NCI-H1105 treated with DMSO at 0.1 percent for 48 hours (cell line): Measurements from ENCODE around the gene TSHZ2.
A peak's percentile ranks its signal among the peaks of the same experiment; 100 is the strongest.

ENCODE experiments used
- DNase-seq: peaks from one replicate; lab custom pipeline; 2025; lab: John Stamatoyannopoulos, UW

TSHZ2 gene, protein sequence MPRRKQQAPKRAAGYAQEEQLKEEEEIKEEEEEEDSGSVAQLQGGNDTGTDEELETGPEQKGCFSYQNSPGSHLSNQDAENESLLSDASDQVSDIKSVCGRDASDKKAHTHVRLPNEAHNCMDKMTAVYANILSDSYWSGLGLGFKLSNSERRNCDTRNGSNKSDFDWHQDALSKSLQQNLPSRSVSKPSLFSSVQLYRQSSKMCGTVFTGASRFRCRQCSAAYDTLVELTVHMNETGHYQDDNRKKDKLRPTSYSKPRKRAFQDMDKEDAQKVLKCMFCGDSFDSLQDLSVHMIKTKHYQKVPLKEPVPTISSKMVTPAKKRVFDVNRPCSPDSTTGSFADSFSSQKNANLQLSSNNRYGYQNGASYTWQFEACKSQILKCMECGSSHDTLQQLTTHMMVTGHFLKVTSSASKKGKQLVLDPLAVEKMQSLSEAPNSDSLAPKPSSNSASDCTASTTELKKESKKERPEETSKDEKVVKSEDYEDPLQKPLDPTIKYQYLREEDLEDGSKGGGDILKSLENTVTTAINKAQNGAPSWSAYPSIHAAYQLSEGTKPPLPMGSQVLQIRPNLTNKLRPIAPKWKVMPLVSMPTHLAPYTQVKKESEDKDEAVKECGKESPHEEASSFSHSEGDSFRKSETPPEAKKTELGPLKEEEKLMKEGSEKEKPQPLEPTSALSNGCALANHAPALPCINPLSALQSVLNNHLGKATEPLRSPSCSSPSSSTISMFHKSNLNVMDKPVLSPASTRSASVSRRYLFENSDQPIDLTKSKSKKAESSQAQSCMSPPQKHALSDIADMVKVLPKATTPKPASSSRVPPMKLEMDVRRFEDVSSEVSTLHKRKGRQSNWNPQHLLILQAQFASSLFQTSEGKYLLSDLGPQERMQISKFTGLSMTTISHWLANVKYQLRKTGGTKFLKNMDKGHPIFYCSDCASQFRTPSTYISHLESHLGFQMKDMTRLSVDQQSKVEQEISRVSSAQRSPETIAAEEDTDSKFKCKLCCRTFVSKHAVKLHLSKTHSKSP (N-terminal part only)

GRCh38 chr20:52972190-52972937, at the start of gene TSHZ2:
TSHZ2 (plus strand) TSS chr20:52972358; CDS start chr20:52973294, 936 bp downstream.
- DNase-seq, result peak; percentile 20

DNA sequence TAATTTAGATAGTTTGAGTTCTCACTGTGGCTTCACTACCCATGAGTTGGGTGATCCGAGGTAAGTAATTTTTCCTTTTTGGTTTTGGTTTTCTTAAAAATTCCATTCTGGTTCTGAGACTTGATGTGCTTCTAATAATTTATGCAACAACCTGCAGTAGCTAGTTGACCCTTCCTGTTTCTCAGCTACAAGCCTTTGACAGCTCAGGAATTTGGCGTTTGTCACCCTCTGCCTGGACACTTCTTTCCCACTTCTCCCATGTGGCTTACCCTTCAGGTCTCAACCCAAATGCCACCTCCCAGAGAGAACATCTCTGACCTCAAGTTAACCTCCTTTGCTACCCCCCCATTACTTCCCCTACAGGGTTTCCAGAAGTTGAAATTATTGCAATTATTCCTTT, 49.7 kb upstream of the TSHZ2 start:
- no peak for DNase-seq

- DNase-seq, result no peak
Measured at GRCh38 chr20:52923123-52923937, 48.8 kb upstream of the TSHZ2 start.

DNA sequence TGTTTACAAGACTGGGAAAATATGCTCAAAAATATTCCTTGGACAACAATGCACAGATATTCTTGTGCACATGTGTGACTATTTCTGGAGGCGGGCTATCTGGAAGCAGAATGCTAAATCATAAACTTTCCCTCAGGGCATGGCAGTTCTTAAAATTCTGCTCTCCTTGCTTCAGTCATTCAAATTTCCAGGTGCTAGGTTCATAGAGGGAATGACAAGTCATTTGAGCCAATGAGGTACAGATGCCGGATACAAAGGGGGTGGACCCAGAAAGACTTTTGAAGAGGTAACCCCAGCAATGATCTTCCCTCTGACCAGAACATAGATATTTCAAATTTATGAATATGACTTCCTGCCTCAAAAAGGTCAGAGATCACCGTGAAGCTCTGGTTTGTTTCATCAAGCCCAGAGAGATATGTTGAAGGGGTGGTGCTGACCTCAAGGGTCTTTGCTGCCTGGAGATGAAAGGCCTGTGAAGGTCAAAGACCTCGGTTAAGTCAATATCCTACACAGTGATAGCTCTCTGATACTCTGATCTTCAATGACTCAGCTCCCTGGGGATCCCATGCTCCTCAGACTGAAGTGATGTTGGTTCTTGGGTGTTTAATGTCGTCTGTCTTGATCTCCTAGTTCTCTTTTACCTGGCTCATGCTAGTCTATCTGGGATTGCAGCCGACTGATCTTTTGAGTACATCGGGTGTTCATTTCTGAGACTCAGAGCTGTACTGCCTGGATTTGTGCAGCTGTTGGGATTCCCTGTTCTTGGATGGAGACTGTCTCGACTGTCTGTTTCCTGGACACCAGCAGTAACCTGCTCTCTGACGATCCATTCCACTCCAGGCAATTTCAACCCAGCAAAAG, 47.5 kb upstream of the TSHZ2 start:
- DNase-seq, result no peak

DNA sequence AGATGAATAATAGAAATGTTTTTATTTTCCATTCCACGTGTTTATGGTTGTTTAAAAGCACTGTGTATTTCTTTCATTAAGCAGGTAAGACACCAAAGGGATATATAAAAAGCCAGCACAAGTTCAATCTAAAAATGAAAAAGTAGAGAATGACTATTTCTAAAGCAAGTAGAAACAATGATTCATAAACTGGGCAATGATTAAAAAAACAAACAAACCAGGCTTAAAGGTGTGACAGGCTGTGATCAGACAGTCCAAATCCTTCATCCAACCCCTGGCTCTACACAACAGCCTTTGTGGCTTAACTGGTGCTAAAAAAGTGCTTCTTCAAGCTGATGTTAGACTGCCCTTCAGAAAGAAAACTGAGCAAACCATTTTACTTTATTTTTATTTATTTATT, 45.7 kb upstream of the TSHZ2 start:
- DNase-seq, result no peak

DNA sequence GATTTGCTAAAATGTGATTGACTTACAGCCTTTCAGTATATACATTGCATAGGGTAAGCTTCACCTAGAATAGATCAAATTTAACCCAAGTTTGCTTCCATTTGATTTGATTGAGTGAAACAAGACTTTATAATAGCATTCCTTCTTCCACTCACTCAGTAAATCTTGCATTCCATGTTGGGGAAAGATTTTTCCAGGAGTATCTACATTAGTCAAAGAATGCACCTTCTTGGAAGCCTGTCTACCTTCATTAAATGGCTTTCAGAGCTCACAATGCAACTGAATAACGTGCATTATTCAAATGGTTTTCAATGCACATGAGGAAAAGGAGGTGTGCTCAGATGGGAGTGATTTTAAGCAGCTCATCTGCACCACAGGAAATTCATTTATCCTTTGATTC, 38.3 kb upstream of the TSHZ2 start:
- no peak for DNase-seq

DNA sequence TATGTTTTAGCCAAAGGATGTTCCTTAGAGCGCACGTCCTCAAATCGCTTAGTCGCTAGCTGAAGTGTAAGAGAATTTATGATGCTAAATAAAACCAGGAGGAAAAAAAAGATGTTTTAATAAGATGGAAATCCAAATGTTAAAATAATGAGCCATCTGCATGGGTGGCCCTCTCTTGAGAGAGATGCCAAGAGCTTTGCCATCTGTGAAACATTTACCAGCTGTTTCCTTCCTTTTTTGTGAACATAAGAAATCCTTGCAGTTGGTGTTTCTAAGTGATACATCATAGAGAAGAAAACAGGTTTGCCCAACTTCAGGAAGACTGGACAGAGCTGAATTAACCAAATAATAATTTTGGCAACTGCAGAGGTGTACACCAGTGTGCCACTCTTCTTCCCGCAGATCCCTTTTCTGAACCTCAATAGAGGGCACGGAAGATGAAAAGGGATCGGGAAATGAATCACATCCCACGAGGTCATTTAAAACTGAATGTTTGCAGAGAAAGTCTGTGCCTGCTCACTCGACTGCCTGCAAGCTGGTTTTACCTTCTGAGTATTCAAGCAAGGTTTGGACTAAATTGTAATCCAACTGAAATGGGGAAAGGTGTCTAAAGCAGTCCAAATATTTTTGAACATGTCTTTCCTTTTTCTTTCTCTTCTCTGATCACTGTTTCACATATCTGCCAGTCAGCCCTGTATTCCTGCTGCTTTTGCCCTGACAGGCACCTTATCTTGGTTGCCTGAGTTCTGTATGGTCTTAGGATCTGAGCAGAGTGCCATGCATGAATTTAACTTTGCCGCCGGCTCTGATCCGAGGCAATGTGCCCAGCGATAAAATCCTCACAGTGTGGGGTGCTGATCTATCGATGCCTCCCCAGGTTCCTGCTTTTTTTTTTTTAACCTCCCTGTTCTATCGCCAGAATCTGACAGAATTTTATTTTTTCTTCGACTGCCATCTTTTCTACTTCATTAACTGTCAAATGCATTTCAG, 35.5 kb upstream of the TSHZ2 start:
- no peak for DNase-seq

- no peak for DNase-seq
Measured at GRCh38 chr20:52937591-52938100, 34.5 kb upstream of the TSHZ2 start.

DNA sequence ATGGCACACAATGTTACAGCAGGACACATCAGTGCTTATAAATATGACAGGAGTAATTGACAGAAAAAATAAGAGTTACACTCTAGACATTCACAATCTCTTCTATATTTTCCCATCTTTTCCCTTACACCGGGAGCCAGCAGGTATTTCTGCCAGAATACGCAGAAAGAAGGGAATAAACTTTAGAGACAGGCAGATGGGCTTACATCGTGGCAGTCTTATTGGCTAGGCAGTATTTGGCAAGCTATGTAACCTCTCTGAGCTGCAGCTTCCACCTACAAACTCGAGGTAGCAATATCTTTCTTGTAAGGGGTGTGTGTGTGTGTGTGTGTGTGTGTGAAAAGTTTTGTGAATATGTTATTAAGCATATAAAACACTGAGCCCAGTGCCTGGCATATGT, 33.0 kb upstream of the TSHZ2 start:
- no peak for DNase-seq

DNA sequence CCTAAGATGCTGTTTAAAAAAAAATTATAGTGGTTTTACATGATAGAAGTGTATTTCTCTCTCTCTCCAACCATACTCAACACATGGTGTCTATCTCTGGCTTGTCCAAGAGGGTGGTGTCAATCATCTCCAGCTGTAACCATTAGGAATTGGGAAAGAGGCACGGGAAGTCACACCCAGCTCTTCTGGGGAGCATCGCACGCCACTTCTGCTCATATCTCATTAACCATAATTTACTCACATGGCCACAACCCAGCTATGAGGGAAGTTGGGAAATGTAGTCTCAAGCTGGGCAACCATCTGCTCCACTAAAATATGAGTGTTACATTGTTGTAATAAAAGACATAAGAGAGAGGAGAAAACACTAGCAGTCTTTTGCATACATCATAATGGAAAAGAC, 30.4 kb upstream of the TSHZ2 start:
- DNase-seq, result no peak

DNA sequence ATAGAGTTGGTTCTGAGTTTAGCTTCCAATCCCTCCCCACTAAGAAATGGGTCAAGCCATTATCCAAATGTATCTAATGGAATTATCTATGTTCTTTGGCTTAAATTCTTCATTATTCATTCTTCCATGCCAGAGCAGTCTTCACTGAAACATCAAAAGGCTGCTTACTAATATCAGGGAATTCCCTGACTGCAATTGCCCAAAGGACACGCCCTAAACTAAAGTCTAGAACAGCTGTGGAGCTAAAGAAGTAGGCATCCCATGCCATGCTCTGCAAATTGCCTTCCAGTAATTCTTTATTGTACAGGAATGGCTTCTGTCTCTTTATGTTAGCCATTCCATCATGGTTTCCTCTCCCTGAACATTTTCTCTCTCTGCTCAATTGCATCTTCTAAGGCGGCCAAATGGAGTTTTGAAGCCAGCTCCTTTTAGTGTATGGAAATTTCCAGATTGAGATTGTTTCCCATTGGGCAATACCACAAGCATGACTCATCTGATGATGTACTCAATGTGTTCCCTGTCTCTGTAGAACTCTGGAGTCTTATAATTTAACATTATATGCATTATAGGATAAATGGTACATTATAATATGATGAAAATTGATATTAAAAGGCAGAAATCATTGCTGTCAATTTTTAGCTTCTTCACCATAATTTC, 28.8 kb upstream of the TSHZ2 start:
- no peak for DNase-seq

- no peak for DNase-seq
Measured at GRCh38 chr20:52945268-52945667, 26.9 kb upstream of the TSHZ2 start.

DNA sequence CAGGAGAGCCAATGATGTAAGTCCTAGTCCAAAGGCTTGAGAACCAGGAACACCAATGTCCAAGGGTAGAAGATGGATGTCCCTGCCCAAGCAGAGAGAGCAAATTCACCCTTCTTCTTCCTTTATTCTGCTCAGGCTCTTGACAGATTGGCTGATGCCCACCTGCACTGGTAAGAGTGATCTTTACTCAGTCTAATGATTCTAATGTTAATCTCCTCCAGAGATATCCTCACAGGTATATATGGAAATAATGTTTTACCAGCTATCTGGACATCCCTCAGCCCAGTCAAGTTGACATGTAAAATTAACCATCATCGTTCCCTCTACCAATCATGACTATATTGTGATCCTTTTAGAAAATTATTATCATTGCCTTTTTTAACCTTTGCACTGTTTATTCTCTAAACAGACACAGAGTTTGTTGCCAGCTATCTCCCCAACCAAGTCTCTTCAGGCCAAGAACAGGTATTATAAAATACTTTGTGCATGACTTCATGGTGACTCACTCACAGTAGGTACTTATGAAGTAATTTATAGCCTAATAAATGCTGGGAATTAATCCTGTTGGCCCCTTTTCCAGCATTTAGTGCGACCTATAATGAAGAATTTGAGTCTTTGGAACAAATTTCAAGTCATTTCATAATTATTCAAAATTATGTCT, 26.2 kb upstream of the TSHZ2 start:
- DNase-seq, result peak; percentile 26

- no peak for DNase-seq
Measured at GRCh38 chr20:52948491-52948890, 23.7 kb upstream of the TSHZ2 start.

GRCh38 chr20:52953020-52953419, 19.1 kb upstream of the TSHZ2 start:
- DNase-seq, result no peak

DNA sequence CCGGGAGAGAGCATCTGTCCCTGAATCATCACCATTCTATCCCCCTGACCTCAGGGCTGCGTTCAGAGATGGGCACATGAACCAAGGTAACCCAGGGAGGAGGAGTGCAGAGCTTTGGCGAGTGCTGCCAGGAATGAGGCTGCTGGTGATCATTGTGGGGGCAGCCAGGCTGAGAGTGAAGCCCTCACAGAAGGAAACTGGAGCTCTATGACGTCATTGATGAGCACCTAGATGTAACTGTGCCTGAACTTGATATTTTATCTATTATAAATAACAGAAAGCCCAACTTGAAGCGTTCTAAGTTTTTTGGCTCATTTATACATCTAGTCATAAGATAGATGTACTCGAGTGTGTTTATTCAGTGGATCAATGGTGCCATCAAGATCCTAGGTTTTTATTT, 17.3 kb upstream of the TSHZ2 start:
- no peak for DNase-seq

- no peak for DNase-seq
Measured at GRCh38 chr20:52958211-52958610, 13.9 kb upstream of the TSHZ2 start.

DNA sequence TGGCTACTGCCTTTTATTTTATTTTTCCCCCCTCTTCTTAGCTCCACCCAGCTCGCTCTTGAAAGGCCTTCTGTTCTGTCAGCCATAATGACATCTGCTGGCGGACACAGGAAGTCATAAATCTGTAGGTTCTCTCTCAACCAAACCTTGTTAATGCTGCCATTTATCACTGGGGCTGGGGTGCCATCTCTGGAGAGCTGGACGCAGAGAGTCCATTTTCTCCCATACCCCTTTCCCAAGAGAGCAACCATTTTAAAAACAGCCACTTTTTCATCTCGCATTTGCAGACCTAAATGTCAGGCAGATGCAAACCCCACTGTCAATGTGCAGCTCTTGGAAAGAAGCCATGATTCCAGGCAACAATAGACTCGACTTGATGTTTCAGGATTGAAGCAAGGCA, 13.0 kb upstream of the TSHZ2 start:
- DNase-seq, result peak; percentile 89
